HG03521 (cell line): ENCODE data around the gene AGRN.
"Not testable (repeated sequence)": the region's sequence is repeated elsewhere in the genome, so short reads cannot be mapped to it uniquely, and the experiment has no call there.

Experiments
- ATAC-seq: cut with Tn5 transposase; IDR thresholded peaks from one replicate; pipeline ENCODE4 v1.9.1; 2021; ENCODE audit warnings: mild to moderate bottlenecking, moderate library complexity; ENCODE audit not compliant: unreplicated experiment

AGRN gene

DNA sequence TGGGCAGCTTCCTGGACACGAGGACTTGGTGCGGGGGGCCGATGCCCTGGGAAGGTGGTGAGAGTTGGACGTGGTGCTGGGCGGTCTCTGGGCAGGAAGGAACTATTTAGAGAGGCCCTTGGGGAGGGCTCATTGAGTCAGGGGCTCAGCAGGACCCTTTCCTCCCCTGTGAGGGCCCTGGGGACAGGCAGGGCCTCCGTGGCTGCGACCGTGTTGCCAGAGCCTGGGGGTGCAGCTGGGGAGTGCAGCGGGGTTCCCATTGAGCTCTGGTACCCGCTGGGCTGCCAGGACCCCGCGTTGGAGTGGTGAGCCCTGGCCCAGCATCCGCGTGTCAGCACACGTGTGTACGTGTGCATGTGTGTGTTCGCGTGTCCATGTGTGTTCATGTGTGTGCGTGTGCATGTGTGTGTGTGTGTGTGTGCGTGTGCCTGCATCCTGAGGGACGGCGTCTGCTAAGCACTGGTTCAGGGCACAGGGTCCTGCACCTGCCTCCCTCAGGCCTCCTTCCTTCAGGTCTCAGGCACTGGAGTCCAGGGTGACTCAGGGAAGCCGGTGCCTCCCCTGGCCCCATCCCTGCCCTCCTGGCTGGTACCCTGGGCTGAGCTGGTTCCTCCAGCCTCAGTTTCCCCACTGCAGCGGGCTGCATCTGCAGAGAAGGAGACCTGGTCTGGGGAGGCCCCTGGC, 43.5 kb downstream of the AGRN start:
- ATAC-seq, result no peak

DNA sequence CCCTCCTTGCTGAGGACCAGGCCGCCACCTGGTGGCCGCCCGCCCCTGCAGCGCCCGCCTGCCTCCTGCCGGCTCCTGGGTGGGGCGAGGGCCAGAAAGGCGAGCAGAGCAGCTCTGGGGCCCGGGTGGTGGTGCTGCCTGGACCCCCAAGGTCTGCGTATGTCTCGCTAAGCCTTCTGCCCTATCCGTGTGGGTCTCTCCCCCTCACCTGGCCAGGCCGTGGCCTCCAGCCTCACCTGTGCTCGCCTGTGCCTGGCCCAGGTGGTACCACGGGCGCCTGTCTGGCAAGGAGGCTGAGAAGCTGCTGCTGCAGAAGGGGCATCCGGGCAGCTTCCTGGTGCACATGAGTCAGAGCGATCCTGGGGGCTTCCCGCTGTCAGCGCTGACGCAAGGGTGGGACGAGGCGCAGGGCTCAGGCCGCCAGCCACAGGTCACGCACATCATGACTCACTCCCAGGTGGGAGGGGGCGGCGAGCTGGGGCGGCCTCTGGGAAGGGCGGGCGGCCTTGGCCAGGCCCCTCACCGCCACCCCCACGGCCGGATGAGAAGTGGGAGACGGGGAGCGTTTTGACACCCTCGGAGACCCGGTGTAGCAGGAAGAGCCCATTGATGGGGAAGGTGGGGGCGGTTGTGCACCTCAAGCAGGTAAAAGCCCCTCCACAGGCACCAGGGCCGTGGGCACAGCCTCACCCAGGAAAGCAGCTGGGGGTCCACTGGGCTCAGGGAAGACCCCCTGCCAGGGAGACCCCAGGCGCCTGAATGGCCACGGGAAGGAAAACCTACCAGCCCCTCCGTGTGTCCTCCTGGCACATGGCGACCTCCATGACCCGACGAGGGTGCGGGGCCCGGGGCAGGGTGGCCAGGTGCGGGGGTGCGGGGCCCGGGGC, 44.3 kb downstream of the AGRN start:
- peak; percentile 36 for ATAC-seq

DNA sequence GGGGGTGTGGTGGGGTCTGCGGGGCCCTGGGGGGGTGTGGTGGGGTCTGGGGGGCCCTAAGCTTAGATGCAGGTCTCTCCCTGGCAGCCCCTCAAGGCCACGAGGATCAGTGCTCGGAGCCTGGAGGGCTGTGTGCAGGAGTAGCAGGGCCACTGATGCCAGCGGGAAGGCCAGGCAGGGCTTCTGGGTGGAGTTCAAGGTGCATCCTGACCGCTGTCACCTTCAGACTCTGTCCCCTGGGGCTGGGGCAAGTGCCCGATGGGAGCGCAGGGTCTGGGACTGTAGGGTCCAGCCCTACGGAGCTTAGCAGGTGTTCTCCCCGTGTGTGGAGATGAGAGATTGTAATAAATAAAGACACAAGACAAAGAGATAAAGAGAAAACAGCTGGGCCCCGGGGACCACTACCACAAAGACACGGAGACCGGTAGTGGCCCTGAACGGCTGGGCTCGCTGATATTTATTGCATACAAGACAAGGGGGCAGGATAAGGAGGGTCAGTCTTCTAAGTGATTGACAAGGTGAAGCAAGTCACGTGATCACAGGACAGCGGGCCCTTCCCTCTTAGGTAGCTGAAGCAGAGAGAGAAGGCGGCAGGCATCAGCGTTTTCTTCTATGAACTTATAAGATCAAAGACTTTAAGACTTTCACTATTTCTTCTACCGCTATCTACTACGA, 45.5 kb downstream of the AGRN start:
- no peak for ATAC-seq

DNA sequence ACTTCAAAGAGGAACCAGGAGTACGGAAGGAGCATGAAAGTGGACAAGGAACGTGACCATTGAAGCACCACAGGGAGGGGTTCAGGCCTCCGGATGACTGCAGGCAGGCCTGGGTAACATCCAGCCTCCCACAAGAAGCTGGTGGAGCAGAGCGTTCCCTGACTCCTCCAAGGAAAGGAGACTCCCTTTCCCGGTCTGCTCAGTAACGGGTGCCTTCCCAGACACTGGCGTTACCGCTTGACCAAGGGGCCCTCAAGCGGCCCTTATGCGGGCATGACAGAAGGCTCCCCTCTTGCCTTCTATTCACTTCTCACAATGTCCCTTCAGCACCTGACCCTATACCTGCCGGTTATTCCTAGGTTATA, 46.0 kb downstream of the AGRN start:
- ATAC-seq, result not testable (repeated sequence)

DNA sequence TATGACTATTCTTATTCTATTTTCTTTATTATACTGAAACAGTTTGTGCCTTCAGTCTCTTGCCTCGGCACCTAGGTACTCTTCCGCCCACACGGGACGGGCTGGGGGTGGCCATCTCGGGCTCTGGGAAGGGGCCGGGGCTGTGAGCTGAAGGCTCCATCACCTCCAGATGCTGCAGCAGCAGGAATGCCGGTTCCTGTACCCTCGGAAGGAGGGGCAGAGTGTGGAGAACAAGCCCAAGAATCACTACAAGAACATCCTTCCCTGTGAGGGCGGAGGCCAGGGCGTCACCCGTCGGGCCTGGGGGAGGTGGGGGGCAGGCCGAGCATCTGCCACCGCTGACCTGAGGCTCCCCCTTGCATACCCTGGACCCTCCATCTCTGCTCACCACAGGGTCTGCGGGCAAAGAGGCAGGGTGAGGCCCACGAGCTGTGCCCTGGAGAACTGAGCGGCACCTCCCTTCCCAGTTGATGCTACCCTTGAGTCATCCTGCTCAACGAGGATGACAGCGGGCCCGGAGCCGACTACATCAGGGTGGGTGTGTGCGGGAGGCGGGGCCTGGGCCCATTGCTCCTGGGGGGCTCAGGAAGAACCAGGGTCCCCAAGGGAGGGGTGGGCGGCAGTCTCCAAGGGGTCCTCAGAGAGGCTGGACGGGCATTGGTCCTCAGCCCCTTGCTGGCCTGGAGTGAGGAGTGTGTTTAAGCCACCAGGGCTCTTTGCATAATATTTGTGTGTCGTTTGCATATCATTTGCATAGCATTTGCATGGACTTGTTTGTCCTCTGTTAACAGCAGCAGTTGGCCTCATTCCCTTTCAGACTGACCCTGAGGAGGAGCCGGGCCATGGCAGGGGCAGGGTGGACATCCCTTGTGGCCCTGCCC, 46.7 kb downstream of the AGRN start:
- no peak for ATAC-seq

DNA sequence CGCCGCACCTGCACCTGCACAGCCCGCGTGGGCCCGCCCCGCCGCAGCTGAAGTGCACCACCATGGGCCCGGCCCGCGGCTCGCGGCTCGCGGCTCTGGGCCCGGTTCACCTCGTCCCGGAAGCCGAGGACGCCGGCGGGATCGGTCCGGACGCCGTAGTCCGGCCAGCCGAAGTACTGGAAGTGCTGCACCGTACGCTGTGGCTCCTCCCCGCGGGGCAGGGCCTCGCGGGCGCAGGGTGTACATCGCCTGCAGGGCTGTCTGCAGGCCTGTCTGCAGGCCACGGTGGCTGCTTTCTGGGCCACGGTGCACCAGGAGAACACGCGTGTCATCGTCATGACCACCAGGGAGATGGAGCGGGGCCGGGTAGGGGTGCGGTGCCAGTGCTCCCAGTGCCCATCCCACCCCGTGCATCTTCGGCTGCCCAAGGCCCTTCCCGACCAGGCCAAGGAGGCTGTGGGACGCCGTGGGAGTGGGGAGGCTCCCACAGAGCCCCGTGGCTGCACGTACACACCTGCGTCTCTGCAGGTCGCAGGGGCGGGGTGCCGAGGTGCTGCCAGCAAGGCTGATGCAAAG, 47.5 kb downstream of the AGRN start:
- no peak for ATAC-seq

DNA sequence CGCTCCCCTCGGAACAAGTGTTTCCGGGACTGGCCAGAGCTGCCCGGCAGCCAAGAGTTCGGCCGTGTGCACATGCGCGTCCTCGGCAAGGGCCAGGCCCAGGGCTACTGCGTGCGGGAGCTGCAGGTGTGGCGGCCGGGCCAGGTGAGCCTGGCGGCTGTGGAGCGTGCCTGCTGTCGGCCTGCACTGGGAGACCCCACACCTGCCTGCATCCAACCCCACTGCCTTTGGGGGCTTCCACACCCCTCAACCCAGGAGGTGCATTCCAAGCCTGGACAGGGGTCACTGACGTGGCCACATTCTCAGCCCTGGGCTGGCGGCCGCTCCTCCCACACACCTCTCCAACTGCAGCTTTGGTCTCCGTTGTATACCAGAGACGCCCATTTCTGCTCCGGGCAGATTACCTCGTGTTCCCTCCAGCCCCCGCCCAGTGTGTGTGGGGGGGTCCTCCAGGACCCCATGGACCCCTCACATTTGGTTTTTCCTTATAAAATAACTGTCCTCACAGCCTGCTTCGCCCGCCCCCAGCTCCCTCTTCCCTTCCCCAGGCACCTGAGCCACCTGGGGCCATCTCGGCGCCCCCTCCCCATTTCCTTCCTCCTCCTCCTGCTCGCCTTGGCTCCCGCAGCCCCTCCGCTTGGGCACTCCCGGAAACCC, 48.1 kb downstream of the AGRN start:
- no peak for ATAC-seq

DNA sequence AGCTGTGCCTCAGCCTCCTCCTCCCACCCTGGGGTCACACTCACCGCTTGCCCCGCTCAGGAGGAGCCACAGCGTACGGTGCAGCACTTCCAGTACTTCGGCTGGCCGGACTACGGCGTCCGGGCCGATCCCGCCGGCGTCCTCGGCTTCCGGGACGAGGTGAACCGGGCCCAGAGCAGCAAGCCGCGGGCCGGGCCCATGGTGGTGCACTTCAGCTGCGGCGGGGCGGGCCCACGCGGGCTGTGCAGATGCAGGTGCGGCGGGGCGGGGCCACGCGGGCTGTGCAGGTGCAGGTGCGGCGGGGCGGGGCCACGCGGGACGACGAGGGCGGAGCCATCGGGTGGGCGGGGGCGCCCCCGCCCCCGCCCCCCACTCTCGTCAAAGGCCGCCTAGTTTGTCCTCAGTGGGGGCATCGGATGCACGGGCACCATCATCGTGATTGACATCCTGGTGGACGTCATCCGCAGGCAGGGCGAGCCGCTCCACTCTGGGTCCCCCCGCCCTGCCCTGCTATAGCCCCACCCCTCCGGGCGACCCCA, 48.7 kb downstream of the AGRN start:
- no peak for ATAC-seq

DNA sequence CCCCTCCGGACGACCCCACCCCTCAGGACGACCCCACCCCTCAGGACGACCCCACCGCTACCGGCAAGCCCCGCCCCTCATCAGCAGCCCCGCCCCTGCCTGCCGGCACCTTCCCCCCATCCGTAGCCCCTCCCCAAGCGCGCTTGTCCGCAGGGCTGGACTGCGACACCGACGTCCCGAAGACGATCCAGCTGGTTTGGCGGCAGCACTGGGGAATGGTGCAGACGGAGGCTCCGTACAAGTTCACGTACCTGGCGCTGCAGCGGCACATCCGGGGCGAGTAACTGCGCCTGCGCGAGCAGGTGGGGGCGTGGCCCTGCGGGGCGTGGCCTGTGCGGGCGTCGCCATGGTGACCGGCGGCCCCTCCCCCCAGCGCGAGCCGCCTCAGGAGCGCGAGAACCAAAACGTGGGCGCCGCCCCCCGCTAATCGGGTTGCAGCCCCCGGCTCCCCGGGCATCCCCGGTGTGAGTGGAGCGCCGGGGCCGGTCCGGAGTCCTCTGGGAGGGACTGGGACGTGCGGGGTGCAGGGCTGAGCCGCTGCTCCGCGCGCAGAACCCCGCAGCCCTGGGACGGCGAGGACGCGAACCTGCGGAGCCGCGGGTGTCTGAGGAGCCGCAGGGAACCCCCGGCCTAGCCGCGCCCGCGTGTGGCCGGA, 49.3 kb downstream of the AGRN start:
- ATAC-seq, result peak; percentile 39

DNA sequence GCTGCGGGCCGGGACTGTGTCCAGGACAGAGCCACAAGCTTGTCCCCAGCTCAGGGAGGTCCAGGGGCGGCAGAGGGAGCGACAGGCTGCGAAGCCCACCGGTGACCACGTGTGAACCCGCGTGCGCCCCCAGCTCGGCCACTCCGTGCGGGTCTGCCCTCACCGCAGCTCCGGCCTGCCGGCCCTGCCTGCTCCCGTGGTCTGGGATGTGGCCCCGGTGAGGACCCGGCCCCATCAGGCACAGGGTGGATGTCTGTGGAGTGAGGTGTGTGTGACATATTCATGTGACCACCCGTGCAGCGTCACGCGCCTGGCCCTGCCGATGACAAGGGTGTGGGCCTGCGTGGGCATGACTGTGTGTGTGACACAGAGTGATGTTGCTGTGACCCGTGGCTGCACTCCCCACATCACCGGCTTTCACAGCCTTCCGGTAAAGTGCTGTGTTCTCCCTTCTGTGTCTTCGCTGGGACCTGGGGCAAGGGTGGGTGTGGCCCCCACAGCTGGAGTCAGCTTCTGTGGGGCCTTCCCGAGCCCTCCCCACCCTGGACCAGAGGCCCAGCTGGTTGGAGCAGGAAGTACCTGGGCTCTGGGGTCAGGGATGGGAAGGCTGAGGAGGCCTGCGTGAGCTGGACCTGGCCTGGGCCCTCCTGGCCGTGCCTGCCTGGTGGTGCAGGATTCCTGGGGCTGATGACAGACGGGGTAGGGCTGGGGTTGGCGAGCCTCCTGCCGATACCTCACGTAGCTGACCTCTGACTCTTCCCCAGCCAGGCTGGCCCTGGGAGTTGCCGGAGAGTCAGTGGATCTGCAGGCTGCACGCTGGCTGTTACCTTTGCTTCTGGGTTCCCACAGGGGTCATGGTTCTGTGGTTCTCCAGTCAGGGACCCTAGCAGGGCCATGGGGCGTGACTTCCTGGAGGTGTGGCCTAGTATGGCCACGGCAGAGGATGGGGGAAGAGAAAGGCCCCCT, 50.1 kb downstream of the AGRN start:
- no peak for ATAC-seq

DNA sequence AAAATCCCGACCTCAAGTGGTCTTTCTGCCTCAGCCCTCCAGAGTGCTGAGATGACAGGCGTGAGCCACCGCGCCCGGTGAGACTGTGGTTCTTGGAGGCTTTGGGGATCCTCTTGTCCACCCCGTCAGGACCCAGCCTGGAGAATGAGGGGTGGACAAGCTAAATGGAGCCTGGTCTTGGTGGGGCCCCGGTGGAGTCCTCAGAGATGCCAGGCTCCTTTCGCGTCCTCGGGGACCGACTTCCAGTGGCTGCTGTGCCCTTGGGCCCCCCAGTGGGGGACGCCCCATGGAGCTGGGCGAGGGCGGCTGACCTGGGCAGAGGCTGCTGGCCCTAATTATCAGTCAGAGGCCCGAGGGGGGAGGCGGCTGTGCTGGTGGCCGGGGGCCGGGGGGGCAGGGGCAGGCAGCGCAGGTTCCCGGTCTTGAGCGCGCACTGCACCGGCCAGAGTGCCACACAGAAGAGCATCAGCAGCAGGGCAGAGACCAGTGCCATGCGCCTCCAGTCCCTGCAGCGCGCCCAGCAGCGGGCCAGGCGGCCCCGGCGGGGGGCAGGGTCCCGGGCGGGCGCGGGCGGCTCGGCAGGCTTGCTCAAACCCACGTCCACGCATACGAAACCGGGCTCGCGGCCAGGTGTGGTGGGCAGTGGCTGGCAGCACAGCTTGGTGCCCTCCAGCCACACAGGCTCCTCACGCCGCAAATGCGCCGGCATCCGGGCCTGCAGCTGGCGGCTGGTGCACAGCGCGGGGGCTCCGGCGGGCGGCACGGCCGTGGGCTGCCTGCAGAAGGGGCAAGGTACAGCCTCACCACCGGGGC, 51.8 kb downstream of the AGRN start:
- no peak for ATAC-seq

DNA sequence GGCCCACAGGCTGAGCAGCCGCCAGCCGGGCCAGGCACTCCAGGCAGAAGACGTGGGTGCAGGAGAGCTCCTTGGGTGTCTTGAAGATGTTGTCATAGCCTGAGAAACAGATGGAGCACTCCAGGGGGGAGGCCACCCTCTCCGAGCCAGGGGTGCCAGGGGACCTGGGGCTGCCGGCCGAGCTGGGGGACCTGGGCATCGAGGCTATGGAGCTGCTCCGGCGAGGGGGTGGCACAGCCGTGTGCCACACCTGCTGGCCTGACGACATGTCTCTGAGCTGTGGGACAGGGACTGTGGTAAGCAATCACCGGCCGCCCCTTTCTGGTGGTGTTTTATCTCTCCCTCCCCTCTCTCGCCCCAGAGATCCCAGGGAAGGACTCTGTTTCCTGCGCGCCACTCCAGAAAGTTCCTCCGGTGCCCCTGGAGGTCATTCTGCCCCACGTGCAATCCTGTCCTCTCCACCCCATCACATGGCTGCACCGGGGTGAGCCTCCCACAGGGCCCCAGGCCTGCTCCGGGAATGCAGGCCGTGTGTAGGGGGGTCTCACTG, 52.5 kb downstream of the AGRN start:
- ATAC-seq, result no peak

DNA sequence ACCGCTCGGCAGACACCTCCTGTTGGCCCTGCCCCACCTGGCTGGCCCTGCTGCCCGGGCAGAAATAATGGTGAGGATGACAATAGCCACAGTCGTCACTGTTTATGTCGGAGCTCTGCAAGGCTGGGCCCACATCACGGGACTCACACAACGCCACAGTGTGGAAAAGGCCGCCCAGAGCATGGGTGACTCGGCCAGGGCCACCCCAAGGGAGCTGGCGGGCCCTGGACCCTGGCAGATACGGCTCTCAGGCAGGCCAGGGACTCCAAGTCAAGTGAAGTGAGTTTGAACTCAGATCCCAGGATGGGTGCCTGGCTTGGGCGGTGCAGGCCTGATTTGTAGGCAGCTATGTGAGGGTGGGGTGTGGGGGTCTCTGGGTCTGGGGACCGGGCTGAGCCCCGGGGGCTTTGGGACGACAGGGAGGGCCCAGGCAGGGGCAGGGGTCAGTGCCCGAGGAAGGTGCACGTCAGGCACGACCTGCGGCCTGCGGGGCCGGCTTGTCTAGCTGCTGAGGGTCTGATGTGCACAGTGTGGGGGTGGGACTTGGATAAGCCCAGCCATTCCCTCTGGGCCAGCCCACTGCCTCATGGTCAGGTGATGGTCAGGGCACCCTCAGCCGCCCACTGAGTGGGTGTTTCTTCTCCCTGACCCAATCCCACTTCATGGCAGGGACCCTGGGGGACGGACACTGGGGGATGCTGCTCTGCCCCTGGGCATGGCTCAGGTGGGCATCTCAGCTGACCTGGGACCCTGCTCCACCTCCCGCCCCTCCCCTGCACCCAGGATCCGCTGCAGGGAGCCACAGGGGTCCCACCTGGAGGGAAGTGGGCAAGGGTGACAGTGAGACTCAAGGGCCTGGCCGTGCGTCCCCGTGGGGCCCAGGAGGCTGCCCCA, 53.2 kb downstream of the AGRN start:
- no peak for ATAC-seq

DNA sequence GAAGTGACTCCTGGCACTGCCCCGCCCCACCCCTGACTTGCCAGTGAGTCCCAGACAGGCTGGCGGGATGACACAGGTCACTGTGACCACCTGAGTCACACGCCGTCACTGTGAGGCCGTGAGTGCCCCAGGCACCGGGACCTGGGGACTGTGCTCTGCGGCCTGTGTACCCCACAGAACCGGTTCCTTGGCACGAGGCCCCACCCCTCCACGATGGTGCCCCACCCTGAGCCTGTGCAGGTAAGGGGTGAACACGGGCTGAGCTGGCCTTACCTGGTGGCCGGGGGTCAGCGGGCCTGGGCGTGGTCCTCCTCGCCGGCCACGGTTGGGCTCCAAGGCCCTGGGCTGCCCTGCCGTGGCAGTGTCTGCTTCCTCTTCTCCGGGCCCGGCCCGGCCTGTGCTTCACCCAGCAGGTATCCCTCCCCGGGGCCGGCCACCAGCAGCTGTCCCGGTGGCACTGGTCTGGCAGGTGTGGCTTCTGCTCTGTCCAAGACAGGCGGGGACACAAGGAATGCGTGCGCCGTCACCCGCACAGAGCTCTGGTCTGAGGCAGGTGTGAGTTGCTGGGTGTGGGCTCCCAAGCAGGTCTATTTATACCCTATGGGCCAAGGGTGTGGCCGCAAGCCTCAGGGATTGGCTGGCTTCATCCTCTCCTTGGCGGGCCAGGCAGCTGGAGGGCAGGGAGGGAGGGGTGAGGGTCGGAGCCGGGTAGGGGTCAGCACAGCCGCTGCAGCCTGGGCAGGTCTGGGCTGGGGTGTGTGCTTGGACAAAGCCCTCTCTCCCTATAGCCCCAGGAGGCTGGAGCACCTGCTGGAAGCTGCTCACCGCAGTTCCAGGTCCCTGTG, 54.0 kb downstream of the AGRN start, which contains the start of gene RNF223:
TSS of gene RNF223 (minus strand) at position 564 of the 845 bp plus-strand sequence. CDS start 1,740 bp downstream, outside the sequence.
- no peak for ATAC-seq

DNA sequence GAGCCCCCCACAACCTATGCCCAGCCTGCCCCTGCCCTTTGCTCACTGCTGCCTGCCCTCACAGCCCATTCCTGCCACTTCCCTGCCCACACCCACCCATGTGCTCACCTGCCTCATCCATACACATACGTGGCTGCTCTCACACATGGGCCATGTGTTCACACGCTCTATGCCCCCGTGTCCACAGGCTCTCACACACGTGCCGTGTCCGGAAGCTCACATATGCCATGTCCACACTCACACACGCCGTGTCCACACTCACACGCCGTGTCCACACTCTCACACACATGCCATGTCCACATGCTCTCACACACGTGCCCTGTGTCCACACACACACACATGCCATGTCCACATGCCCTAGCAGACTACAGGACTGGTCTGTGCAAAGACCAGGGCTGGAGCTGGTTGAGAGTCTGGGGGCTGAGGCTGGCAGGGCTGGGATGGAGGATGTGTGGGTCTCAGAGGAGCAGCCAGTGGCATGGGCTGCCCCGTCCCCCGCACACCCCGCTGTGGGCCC, 54.8 kb downstream of the AGRN start:
- no peak for ATAC-seq
